HTERT RPE-1 (cell line): ENCODE measurements around the gene FLAD1.

Experiments
- in situ Hi-C: fragments of 300-500 bp; cut with MboI; formaldehyde crosslinking; loops from 4 replicates; pipeline ENCODE4 v1.14.3; 2020; ENCODE audit warnings: low sequenced_read_pairs

FLAD1 gene

GRCh38 chr1:155034318-155035208, 51.4 kb downstream of the FLAD1 start:
- in situ Hi-C loops: no loop called here

DNA sequence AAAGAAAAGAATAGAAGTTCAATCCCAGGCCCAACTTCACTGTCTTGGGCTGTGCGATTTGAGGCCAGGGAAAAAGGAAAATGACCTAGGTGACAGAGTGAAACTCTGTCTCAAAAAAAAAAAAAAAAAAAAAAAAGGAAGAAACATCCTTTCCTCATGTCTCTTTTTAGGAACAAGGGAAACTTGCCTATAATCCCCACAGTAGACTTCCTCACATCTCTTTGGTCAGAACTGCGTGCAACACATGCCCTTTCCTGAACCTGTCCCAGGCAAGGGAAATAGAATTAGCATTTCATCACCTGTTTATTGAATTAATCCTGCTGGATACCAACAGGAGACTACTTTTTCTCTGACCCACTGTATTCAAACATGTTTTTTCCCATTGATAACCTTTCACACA, 52.8 kb downstream of the FLAD1 start:
- in situ Hi-C loops: no loop called here

- in situ Hi-C loops: no loop called here
These were observed 53.9 kb downstream of the FLAD1 start for GRCh38 chr1:155037043-155037442.

- in situ Hi-C loops: no loop called here
These were observed 54.8 kb downstream of the FLAD1 start for GRCh38 chr1:155037851-155038441.

GRCh38 chr1:155038602-155039307, 55.6 kb downstream of the FLAD1 start:
- in situ Hi-C loops: no loop called here

DNA sequence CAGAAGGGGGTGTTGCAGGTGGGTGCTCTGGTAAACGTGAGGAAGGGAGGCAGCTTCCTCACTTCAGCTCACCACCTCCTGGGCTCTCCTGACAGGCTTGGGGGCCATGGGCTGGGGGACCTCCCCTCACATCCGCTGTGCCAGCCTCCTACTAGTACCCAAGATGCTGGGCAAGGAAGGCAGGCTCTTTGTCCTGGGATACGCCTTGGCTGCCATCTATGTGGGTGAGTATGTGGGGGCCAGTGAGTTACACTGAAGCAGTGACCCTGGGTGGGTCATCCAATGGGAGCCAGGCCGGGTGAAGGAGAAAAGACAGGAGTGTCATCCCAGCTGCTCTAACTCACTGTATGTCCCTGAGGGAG, 56.1 kb downstream of the FLAD1 start:
- in situ Hi-C loops: no loop called here

DNA sequence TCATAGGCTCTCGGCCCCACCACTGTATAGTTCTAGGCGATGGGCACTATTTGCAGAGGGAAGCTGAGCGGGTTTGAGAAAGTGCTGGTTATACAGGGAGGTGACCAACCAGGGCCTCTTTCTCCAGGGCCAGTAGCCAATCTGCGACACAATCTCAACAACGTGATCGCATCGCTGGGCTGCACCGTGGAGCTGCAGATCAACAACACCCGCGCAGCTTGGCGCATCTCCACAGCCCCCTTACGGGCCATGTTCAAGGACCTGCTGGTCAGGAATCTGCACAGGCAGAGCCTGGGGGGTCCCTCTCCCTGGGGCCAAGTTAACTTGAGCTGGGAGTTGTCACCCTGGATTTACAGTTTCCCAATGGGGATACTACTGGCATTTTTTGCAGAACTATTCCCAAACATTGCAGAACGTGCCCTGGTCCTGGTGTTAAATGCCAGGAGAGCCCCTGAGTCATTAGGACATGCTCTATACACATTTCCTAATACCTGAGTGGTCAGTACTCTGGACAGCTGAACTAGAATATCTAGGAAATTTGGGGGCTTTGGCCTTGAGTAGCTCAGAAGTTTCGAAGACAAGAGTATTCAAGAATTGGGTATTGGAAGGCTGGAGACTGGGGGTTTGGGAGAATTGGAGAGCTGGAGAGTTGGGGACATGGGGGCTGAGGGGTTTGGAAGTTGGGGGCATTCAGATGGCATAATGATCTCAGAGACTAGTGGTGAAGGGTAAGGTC, 57.4 kb downstream of the FLAD1 start:
- in situ Hi-C loops: no loop called here
